GM21390 (cell line): ENCODE results near the gene CAMK2D.
"Not testable (repeated sequence)": the region's sequence is repeated elsewhere in the genome, so short reads cannot be mapped to it uniquely, and the experiment has no call there.

ENCODE experiments used
- ATAC-seq: cut with Tn5 transposase; IDR thresholded peaks from one replicate; pipeline ENCODE4 v1.9.1; 2021; ENCODE audit not compliant: unreplicated experiment

The CAMK2D gene

DNA sequence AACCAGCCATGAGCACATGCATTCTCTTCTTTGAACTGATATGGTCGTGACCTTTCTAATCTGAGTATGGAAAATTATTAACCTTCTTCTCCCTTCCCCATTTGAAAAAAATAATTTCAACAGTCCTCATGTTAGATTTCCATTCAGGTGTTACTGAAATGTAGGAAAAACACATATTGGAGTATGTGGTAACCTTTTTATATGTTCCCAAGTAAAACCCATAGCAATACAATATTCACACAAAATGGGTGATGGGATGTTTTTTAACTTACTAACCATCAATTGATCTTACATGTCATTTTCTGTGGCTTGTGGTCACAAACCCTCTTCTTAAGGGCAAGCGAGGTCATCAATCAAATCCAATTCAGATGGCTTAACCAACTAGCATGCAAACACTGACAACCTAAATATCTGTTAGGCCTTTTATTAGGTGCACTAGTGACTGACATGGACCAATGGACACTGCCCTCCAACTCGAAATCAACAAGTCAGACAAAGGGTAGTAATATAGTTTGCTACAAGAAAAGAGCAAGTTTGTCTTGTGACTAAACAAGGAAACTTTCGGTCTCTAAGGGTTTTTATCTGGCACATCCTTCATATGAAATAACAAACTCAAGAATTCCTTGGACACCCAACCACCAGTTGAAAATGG, 74.3 kb downstream of the CAMK2D start:
- ATAC-seq, result no peak

DNA sequence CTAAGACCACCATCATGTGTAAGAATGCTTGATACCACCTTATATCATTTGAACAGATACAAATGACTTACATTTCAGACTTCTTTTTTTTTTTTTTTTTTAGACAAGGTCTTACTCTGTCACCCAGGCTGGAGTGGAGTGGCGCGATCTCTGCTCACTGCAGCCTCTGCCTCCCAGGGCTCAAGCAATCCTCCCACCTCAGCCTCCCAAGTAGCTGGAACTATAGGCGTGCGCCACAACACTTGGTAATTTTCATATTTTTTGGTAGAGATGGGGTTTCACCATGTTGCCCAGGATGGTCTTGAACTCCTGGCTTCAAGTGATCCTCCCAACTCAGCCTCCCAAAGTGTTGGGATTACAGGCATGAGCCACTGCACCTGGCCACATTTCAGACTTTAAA, 76.4 kb downstream of the CAMK2D start:
- ATAC-seq, result not testable (repeated sequence)

DNA sequence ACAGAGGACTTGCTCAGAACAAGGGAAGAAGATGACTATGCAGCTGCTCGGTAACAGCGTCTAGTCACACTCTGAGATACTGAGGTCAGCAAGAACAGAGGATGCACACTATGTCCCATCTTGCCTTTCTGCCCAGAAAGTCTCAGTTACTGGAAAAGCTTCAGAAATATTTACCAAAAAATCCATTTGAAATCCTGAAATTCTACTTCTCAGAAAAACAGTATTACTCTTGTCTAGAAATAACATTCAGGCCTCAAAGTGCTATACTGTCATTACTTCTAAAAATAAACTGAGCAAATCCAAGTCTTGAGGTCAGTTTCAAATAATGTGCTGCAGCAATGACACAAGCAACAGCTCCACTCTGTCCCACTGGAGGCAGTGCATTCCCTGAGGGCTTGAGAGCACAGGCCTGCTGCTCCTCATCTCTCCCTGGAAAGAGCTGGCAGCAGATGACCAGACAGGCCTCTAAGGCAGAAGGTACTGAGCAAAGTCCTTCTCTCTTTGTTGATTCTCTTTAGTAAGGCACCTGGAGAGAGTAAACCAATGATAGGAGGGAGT, 76.9 kb downstream of the CAMK2D start:
- ATAC-seq, result no peak

DNA sequence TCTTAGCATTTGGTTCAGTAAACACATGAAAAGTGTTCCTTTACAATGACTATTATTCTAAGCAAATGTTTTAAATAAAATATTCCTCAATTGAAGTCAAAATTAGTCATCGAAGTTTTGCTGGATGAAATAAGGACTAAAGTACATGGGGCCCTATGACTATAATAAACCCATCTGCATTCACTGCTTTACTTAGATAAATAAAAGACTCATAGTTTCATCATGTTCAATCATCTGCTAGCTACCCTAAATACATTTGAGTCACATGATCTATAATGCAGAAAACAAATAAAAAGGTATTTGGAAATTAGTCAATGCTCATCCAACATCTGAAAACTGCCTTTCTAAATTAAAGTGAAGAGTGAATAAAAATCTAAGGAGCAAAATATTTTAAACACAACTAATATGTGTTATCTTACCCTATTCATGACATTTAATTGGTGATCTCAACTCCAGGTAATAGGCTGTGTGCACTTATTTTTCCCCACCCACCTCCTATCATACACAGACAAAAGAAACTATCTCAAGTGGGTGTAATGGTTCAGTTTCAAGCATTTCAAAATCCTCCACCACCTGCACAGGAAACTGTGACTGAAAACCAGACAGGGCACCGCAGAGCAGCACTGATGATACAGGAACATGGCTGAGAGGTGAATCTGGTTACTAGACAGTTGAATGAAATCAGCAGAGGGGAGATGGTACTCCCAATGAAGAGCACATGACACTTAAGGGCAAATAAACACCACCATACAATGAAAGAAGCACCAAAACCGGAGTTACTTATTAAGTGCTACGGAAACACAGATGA, 78.6 kb downstream of the CAMK2D start:
- peak; percentile 98 for ATAC-seq

DNA sequence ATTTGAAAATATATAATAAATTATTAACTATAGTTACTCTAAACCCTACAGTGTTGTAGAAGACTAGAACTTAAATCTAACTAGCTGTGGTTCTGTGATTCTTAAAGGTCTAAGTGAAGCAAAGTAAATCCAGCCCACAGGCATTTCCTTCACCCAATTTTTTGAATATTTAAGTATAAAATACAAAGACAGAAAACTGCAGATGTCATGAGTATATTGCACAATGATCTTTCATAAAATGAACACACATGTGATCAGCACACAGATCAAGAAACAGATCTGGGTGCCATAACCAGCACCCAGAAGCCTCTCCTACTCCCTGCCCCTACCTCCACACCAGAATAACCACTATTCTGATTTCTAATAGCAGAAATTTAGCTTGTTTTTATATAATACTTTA, 82.9 kb downstream of the CAMK2D start:
- no peak for ATAC-seq

DNA sequence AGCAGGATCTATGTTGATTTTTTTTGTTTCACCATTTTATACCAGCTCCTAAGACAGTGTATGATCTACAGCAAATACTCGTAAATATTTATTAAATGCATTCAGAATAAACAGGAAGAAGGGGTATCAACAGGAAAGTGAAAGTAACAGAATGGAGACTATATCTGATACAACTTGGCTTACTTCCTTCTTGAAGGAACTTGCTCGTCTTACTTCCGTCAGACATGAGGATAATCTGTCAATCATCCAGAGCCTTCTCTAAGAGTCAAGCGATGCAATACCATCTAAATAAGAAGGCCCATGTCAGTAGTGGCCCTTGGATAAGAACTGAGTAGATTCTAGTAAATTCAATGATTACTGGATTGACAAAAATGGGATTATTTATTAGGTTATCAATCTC, 84.2 kb downstream of the CAMK2D start:
- ATAC-seq, result no peak

DNA sequence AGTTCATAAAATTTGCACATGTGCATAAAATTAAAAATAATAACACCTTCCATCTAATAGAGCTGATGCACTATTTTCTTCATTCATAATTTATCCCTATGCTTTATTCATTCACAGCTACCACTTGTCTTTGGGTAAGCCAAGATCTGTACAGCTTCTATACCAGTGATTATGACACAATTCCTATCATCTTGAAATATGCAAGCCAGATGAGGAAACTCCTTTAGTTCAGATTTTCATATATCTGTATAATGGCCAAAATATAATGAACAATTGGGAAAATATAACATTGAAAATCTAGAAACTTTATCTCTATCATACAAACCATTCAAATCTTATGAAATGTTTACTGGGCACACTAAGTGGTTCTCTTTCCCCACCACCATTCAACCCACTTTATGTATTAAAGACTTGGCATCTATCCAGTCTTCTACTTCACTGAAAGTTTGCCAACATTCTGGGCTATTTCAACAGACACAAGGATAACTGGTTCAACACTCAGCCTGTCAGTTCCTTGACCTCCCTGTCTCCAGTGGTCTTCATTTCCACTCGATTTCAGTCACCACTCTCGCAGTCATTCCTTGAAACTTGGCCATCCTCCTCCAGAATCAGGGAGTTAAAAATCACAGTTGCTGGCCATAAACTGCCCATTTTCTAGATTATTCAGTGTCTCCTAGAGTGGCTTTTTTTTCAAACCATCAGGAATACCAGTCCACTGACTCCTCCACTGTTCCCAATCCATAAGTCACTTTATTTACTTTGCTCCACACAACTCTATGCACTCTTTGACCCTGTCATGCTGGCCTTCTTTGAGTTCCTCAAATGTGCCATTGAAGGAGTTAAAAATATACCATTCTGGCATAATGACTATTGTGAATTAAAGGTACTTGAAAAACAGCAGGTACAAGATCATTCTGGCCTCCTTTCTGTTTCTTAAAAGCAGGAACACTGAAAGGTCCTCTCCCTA, 85.5 kb downstream of the CAMK2D start:
- ATAC-seq, result no peak

DNA sequence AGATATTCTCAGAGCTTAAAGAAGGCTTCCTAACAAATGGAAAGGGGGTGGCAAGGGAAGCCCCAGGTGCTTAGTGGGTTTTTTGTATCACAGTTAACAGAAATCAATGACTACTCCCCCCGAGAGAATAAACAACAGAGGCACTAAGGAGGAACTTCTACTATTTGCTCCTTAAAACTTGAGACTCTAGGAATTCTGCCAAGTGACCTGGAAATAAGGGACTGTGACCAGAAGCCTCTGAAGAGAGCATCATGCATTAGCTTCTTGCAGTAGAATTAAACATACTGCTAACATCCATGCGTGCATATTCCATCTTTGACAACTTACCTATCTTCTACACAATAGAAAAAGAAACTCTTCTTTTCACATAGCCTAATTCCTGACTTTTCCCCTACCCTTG, 86.8 kb downstream of the CAMK2D start:
- ATAC-seq, result no peak

DNA sequence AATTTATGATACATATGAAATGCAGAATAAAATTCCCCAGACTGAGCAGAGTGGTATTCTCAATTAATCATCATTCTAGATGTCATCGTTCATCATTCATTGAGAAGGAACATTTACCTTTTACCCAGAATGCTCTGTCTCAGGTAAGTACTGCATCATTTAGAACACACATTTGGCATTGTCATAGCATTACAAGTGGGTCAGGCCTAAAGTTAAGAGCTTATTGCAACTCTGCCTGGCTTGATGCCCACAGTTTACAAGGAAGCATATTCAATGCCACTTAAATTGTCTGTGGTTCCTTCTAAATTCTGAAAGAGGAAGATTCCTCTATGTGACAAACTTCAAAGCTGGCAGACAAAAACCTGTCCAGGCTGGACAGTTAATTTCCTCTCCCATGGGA, 87.3 kb downstream of the CAMK2D start:
- no peak for ATAC-seq

DNA sequence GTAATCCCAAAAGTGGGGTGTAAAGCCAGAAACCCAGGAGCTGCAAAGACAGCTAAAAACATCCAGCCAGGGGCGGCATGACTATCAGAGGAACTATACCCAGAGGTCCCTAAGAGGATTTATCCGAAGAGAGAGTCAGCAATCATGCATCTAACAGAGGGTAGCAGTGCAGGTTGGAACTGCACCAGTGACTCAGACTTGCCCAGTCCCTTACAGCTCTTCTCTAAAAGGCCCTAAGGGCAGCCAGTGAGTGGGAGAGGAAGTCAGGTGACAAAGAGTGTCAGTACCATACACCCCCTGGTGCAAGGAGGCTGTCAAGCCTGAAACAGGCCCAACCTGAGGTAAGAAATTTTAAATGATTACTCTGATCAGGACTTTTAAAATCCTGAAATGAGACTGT, 88.1 kb downstream of the CAMK2D start:
- ATAC-seq, result peak; percentile 82

DNA sequence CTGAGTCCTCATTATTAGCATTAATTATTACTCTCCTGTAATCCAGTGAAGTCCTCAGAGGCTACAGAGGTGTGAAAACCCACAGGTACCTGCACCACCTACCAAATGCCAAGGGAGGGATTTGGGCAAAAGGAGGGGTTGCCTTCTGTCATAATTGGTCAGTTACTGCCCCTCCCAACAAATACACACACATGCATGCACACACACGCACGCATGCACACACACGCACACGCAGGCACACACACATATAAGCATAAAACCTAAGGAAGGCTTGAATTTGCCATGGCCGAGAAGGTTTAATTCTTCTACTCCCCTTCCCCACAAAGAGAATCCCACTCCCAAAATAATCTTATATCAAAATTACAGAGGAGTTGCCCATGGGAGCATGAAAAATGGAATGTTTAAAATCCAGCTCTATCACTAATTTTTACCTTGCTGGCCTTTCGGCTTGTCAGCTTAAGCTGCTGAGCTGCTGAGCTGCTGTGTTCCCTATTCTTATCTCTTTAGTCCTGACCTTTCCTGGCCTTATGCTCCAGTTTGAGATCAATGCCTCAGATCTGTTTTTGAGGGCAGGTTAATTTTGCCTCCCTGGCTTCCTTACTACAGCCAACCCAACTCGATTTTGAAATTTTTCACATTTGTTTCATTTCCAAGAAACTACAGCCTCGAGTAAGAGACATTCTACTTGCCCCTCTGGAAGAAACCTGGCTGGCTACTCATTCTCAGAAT, 95.0 kb downstream of the CAMK2D start:
- ATAC-seq, result no peak

DNA sequence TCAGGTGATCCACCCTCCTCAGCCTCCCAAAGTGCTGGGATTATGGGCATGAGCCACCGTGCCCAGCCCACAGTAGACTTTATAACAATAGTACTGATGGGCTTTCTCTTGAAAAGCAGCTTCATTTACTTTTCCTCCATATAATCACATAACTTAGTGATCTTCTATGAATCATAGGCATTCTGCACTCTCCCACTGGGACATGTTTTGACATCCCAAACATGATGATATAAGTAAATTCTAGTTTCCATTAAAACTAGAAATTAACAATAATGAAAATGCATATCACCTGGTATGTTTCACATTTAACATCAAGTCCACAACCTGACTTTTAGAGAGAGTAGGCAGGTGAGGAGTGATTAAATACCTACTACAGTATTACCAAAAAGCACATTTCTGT, 96.5 kb downstream of the CAMK2D start:
- no peak for ATAC-seq

DNA sequence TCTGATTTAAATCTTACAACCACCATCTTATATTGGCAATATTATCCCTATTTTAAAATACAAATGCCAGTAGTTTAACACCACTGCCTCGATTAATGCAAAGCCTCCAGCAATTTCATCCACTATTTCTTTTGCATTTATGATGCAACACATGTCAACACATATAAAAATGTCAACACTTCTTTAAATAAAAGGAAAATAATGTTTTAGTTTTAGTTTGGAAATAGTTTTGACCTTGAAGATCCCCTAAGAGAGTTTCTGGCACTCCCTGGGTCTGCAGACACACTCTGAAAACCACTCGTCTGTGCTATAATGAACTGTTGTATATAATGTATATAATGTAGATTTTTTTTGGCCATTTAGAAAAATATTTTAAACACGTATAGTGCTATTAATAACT, 99.0 kb downstream of the CAMK2D start:
- ATAC-seq, result no peak

DNA sequence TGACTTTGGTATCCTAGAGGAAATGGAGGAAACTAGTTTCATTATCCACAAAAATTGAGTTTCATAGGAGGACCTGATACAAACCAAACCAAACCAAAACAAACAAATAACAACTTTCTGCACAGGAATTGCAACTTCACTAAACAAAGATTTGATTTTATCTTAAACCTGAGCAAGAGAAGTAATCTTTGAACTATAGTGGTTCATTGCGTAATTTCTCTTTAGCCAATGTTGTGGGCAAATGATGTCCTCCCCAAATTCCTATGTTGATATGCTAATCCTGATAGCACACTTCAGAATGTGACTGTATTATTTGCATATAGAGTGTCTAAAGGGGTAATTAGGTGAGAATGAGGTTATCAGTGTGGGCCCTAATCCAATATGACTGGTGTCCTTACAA, 102.4 kb downstream of the CAMK2D start:
- ATAC-seq, result no peak

DNA sequence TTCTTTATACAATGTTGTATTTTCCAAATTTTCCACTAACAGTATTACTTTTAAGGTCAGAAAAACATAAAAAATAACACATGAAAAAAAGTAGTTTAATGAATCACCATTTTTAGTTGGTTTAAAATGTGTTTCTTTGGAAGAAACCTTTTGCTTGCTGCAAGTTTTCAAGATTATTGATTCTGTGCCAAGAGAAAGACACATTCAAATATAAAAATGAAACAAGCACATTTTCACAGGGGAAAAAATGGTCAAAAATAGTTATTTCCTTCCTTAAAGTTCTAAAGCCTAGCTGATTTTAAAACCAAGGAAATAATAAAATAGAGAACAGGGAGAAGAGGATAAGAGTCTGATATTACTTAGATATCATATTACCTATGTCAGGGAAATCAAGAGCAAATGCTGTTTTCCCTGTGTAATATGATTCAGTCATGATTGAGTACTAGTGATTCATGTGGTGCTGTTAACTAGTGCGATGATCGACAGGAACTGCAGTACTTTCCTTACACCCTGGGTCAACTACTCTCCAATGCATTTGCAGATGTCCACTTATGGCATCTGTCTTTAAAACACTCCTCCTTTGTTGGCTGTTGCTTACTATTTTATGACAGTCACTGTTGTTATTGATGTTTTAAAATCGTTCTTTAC, 103.8 kb downstream of the CAMK2D start:
- no peak for ATAC-seq

DNA sequence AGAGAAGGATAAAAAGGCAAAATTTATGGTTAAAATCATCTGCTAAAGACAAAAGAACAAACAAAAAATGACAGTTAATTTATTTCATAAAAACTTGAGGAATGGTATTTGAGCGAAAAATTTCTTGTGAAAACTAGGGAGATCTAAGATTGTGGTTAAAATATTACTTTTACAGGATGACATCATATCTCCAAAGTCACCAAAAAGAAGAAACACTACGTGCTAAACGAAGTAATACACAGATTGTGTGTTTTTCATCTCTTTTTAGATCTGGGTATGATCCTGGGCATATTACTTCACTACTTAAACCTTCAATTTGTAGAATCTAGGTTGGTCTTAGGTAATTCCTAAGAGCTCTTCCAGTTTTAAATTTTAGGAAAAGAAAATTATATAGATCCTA, 107.7 kb downstream of the CAMK2D start:
- ATAC-seq, result no peak

DNA sequence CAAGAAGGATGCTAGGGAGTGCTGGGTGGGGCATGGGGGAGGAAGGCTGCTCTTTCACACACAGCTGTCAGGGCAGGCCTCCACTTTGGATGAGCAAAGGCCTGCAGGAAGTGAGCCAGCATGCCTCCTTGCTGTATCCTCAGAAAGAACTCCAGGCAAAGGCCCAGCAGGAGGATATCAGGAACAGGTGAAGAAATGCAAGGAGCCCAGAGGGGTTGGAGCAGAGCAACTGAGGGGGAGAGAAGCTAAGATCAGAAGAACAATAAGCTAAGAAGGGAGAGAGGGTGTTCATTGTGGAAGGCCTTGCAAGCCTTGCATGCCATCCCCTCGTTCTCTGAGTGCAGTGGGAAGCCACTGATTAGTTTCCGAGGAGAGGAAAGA, 115.1 kb downstream of the CAMK2D start:
- no peak for ATAC-seq

DNA sequence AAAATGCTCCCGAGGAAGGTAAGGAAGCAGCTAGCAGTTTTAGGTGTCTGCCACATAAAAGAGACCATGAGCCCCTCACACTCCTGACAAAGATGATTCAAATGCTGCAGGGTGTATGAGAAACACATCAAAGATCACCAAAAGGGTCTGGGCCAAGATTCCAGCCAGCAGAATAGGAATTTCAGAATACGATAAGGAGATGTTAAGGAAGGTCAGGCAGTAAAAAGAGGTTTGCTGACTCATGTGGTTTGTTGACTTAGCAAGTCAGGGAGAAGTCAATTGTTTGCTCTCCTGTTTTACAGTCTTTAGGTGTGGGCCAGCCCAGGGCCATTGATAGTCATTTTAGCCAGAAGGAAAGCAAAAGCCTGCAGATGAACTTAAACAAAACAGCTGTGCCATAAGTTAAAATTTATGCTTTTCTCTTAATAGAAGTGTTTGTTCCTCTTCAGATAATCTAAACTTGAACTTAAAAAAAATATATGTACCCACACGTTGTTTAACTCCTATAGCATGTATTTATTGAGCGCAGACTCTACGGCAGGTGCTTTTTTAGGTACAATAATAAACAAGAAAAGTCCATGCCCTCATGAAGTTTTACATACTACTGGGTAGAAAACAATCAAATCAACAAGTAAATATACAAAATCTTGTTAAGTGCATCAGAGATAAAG, 115.6 kb downstream of the CAMK2D start:
- no peak for ATAC-seq

DNA sequence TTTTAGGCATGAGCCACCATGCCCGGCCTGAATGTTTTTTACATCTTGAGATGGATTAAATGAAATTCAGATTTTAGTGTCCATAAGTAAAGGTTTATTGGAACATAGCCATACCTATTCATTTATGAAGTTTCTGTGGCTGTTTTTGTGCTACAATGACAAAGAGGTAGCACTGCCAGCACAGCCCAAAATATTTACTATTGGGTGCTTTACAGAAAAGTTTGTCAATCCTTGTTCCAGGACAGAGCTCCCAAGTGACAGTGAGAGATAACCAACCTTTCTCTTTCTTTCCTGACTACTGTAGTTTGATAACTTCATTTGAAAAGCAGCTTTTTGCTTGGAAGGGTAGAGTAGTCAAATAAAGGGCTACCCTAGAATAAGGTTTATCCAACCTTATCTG, 116.2 kb downstream of the CAMK2D start:
- ATAC-seq, result no peak

DNA sequence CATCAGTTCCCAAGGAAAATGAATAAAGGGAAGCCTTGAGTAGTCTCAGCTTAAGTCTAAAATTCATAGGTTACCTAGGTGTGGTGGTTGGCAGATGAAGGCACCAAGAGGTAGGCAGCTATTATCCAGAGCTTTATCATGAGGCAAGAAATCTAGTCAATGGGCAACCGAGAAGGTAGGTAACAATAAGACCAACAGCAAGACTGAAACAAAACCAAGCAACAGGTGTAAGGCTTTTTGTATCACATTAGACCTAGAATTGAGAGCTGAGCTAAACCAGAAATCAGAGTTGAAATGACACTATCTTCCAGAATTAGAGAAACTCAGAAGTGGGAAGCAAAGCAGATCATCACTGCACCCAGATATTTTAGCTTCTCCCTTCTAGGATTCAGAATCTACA, 117.1 kb downstream of the CAMK2D start:
- no peak for ATAC-seq
